ENCODE data around the gene MCCD1. TPM values are rescaled to one million over a fixed set of nuclear protein-coding genes. Genes with fewer than 3 reads are reported as not detected.
"Not testable (repeated sequence)": the region's sequence is repeated elsewhere in the genome, so short reads cannot be mapped to it uniquely, and the experiment has no call there.

MCCD1 gene
- total RNA-seq, 1 donor from 2014 or later = not detected

GRCh38 chr6:31502586-31502985 lies 26.2 kb upstream of the MCCD1 start:
- peaks cover 84% of the 10 kb centered on the region for H3K27me3 Mint-ChIP-seq

GRCh38 chr6:31509036-31509435 lies 19.7 kb upstream of the MCCD1 start:
- H3K36me3 Mint-ChIP-seq; H3K27ac Mint-ChIP-seq; DNase-seq (ENCODE audit: extremely low spot score, unreplicated experiment); H3K4me1 Mint-ChIP-seq (ENCODE audit: unreplicated experiment); H3K4me3 Mint-ChIP-seq; H3K9me3 Mint-ChIP-seq: not testable (repeated sequence)
- peaks cover 43% of the 10 kb centered on the region for H3K27me3 Mint-ChIP-seq

More at GRCh38 chr6:31502586-31502985, 26.2 kb upstream of the MCCD1 start:
- H3K4me3 Mint-ChIP-seq = no peak overlapping the region
- peaks cover 7% of the 10 kb centered on the region for H3K4me1 Mint-ChIP-seq (ENCODE audit: unreplicated experiment)
- H3K9me3 Mint-ChIP-seq = no peaks in the 10 kb centered on the region
- DNase-seq (ENCODE audit: extremely low spot score, unreplicated experiment) = no peak
- H3K27ac Mint-ChIP-seq = no peak overlapping the region
- H3K36me3 Mint-ChIP-seq = no peaks in the 10 kb centered on the region
- no peak for TF ChIP-seq CTCF (conservative IDR thresholded peaks at IDR 0.05)

- no peak for DNase-seq (ENCODE audit: extremely low spot score, unreplicated experiment)
- Mint-ChIP-seq H3K4me1 (ENCODE audit: unreplicated experiment) (no peaks in the 10 kb centered on the region), H3K9me3 (no peaks in the 10 kb centered on the region), H3K36me3 (no peaks in the 10 kb centered on the region), H3K4me3 (no peak overlapping the region), H3K27me3 (peaks cover 43% of the 10 kb centered on the region), H3K27ac (no peak overlapping the region)
- no peak for TF ChIP-seq CTCF (conservative IDR thresholded peaks at IDR 0.05)
These were observed 18.8 kb upstream of the MCCD1 start for GRCh38 chr6:31510007-31510406.

- H3K4me1 Mint-ChIP-seq (ENCODE audit: unreplicated experiment) = no peaks in the 10 kb centered on the region
- DNase-seq (ENCODE audit: extremely low spot score, unreplicated experiment) = no peak
- TF ChIP-seq CTCF (conservative IDR thresholded peaks at IDR 0.05) = no peak
- H3K27ac Mint-ChIP-seq = no peak overlapping the region
- H3K36me3 Mint-ChIP-seq = no peaks in the 10 kb centered on the region
- peaks cover 39% of the 10 kb centered on the region for H3K27me3 Mint-ChIP-seq
- H3K4me3 Mint-ChIP-seq = no peak overlapping the region
- no peaks in the 10 kb centered on the region for H3K9me3 Mint-ChIP-seq
These were observed 15.2 kb upstream of the MCCD1 start for GRCh38 chr6:31513456-31514165.

GRCh38 chr6:31521835-31522234 lies 6.9 kb upstream of the MCCD1 start:
- H3K27ac Mint-ChIP-seq = no peak overlapping the region
- no peaks in the 10 kb centered on the region for H3K36me3 Mint-ChIP-seq
- TF ChIP-seq CTCF (conservative IDR thresholded peaks at IDR 0.05) = no peak
- no peaks in the 10 kb centered on the region for H3K9me3 Mint-ChIP-seq
- DNase-seq (ENCODE audit: extremely low spot score, unreplicated experiment) = no peak
- no peak overlapping the region for H3K4me3 Mint-ChIP-seq
- peaks cover 28% of the 10 kb centered on the region for H3K27me3 Mint-ChIP-seq
- H3K4me1 Mint-ChIP-seq (ENCODE audit: unreplicated experiment) = no peaks in the 10 kb centered on the region

- Mint-ChIP-seq H3K27ac (no peak overlapping the region), H3K4me3 (no peak overlapping the region), H3K4me1 (ENCODE audit: unreplicated experiment) (no peaks in the 10 kb centered on the region), H3K27me3 (peaks cover 15% of the 10 kb centered on the region), H3K9me3 (no peaks in the 10 kb centered on the region), H3K36me3 (peaks cover 16% of the 10 kb centered on the region)
- no peak for TF ChIP-seq CTCF (conservative IDR thresholded peaks at IDR 0.05)
- no peak for DNase-seq (ENCODE audit: extremely low spot score, unreplicated experiment)
These were observed 3.2 kb upstream of the MCCD1 start for GRCh38 chr6:31525553-31525931.
